ENCODE data around the gene PCNX3.
A peak's percentile ranks its signal among the peaks of the same experiment; 100 is the strongest.

Gene PCNX3

GRCh38 chr11:65615229-65615949, at the start of gene PCNX3:
Gene PCNX3, plus strand, starts transcription at chr11:65615776. Its CDS starts 536 bp downstream, at chr11:65616312.
- DNase-seq (ENCODE audit: low read depth), result peak; percentile 99

DNA sequence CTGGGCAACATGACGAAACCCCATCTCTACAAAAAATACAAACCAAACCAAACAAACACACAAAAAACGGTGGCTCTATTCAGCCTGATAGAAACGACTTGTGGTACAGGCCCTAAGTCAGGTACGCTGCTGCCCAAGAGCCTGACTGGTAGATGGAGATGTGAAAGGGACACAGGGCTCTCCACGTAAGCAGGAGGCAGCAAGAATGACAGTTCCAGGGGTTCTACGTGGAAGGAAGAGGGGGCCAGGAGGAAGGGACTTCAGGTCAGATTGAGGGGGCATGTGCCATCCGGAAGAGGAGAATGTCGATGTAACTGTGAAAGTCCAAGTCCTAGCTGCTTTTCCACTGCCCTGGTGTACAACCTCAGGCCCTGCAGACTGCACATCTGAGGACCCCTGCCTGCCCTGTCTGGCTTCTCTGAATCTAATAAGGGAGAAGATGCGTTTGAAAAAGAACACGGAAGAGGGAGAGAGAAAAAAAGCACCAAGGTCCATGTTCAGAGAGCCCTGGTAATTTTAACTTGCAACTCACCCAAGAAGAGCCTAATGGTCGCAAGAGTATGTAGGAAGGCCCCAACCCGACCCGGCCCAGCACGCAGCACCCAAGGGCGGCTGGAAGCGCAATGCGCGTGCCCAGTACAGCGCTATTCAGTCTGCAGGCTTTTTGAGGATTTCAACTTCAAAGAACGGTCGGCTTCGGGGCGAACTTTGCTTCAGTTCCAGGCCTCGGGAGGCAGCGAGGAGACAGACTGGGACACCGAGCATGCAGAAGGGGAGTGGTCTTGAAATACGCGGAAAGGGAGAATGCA, 46.2 kb upstream of the PCNX3 start:
- DNase-seq (ENCODE audit: low read depth), result peak; percentile 37

GRCh38 chr11:65569973-65570918, 45.3 kb upstream of the PCNX3 start, which contains the start of gene ZNRD2:
Gene ZNRD2, plus strand, starts transcription at chr11:65570477. Its CDS starts 15 bp downstream, at chr11:65570492.
- peak; percentile 93 for DNase-seq (ENCODE audit: low read depth)

DNA sequence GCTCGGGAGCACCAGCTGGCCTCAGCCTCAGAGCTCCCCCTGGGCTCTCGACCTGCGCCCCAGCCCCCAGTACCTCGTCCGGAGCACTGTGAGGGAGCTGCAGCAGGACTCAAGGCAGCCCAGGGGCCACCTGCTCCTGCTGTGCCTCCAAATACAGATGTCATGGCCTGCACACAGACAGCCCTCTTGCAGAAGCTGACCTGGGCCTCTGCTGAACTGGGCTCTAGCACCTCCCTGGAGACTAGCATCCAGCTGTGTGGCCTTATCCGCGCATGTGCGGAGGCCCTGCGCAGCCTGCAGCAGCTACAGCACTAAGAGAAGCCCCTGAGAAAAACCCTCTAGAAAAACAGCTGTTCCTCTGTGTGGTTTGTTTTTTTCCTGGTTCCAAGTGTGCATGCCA, 44.2 kb upstream of the PCNX3 start:
- no peak for DNase-seq (ENCODE audit: low read depth)

DNA sequence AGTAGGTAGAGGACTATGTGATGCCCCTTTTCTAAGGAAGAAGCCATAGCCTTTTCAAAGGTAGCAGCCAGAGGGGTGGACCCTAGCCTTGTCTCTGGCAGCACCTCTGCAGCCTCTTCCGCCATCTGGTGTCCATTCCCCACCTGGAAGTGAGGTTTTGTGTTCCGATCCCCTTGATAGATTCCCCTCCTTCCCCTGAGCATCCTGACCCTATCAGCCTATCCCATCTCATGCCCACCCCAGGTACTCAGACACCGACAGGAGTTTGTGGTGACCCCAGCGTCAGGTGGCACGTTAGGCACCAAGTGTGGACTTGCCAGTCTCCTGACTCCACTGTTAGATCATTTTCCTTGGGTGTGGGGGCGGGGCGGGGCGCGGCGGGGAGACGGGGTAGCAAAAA, 43.6 kb upstream of the PCNX3 start:
- no peak for DNase-seq (ENCODE audit: low read depth)

GRCh38 chr11:65572356-65573051, 43.1 kb upstream of the PCNX3 start, which contains the start of gene FAM89B:
Gene FAM89B, plus strand, starts transcription at chr11:65572538. Its CDS starts 132 bp downstream, at chr11:65572670.
- DNase-seq (ENCODE audit: low read depth), result peak; percentile 85

DNA sequence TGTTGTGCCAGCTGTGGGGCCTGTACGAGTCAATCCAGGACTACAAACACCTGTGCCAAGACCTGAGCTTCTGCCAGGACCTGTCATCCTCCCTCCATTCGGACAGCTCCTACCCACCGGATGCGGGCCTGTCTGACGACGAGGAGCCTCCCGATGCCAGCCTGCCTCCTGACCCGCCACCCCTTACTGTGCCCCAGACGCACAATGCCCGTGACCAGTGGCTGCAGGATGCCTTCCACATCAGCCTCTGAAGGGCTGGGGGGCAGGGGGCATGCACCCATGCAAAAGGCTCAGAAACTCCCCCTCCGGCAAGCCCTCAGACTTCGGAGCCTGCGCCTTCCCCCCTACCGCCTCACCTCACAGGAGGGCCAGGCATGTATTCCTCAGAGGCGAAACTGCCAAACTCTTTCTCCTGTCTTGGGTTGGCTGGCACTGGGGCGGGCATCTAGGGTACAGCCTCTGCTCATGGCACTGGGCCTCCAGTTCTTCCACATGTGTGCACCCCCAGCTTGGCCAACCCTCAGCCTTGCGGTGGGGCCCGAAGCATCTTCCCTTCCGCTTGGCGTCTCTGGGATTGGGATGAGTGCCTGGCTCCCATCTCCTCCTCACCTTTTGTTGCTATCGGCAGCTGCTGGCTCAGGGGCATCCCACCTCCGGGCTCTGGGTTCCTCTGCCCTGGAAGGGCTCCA, 42.0 kb upstream of the PCNX3 start:
- no peak for DNase-seq (ENCODE audit: low read depth)

- DNase-seq (ENCODE audit: low read depth), result peak; percentile 56
Measured at GRCh38 chr11:65574109-65574810, 41.3 kb upstream of the PCNX3 start.

DNA sequence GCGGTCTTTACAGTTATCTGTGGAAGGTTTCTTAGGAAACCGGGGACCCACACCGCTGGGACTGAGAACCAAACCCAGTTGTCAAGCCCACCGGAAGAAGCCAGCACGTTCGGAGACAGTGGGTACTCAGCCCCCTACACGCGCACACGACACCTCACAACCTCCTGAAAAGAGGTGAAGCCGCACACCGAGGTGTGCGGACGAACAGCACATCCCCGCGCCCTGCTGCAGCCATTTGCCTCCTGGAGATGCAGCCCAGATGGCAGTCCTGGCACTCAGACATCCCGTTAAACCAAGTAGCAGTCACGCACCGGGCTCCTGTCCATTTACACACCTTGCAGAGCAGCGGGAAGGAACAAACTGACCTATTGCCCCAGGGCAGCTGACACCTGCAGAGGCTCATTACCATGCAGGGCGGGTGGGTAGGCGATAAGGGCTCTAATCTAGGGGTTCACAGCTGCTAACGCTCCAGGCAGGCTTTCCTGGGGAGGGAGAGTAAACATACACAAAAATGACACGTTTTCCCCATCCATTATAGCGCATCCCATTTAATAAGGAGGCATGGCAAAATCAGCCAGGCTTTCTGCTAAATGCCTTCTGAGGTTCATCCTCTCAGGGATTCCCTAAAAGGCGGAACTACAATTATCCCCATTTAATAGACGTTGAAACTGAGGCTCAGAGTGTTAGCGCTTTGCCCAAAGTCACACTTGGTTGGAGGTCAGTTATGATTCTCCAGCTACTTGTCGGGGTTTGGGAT, 40.6 kb upstream of the PCNX3 start:
- DNase-seq (ENCODE audit: low read depth), result no peak

GRCh38 chr11:65575568-65576231, 39.9 kb upstream of the PCNX3 start, which contains the start of gene EHBP1L1:
Gene EHBP1L1, plus strand, starts transcription at chr11:65576053. Its CDS starts 250 bp downstream, at chr11:65576303.
- DNase-seq (ENCODE audit: low read depth), result peak; percentile 43

DNA sequence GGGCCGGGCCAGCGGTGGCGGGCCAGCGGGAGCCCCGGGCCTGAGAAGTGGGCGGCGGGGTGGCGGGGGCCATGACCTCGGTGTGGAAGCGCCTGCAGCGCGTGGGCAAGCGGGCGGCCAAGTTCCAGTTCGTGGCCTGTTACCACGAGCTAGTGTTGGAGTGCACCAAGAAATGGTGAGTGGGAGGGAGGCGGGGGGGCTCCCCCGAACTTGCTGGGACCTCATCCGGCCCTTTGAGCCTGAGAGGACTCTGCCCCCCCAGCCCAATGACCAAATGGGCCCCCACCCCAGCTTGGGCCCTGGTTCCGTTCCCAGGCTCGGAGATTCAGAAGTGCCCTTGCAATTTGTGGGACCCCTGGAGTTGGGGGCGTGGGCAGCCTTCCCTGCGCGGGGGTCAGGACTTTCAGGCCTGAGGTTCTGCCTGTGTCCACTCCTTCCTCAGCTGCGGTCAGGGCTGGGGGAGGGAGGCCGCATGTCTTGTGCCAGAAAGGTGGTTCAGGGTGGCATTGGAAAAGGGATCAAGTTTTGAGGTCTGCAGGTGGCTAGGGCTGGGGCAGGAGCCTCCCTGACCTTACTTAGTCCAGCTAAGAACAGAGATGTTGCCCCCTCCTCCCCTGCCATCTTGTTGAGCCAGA, 39.2 kb upstream of the PCNX3 start:
- DNase-seq (ENCODE audit: low read depth), result no peak

- no peak for DNase-seq (ENCODE audit: low read depth)
Measured at GRCh38 chr11:65576867-65577755, 38.5 kb upstream of the PCNX3 start.

GRCh38 chr11:65577756-65578109, 37.8 kb upstream of the PCNX3 start:
- DNase-seq (ENCODE audit: low read depth), result no peak

- no peak for DNase-seq (ENCODE audit: low read depth)
Measured at GRCh38 chr11:65578134-65578533, 37.4 kb upstream of the PCNX3 start.

DNA sequence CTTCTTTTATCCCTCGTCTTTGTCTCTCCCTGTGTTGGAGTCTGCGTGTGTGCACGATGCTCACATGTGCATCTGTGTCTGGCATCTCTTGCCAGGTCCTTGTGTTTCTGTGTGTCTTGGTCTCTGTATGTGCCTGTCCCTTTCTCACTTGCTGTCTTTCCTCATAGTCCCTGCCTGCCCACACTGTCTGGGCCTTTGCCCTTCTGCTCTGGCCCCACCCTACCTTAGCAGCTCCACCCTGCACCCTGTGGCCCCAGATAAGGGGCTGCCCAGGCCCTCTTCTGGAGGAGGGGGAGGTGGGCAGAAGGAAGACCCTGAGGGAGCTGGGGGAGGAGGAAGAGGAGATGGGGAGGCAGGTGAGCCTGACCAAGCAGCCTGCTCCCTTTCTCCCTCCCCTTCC, 36.9 kb upstream of the PCNX3 start:
- DNase-seq (ENCODE audit: low read depth), result no peak

GRCh38 chr11:65579291-65579690, 36.3 kb upstream of the PCNX3 start:
- DNase-seq (ENCODE audit: low read depth), result no peak

DNA sequence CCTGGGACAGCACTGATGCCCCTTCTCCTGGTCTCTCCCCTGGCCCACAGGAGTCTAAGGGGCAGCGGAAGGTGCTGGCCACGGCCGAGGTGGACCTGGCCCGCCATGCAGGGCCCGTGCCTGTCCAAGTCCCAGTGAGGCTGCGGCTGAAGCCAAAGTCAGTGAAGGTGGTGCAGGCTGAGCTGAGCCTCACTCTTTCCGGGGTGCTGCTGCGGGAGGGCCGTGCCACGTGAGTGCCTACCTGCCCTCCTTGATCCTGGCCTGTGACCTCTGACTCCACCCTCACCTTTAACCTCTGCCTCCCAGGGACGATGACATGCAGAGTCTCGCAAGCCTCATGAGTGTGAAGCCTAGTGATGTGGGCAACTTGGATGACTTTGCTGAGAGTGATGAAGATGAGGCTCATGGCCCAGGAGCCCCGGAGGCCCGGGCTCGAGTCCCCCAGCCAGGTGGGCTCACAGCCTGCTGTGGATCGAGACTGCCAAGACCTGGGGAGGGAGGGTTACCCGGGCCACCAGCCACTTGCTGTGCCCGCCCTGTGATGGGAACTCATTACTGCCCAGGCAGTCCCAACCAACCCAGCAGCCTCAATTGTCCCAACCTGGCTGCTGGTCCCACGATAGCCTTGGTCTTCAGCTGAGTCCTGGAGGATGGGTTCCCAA, 35.4 kb upstream of the PCNX3 start:
- no peak for DNase-seq (ENCODE audit: low read depth)
